Measurements from ENCODE around the gene RPL27A. TPM values are rescaled to one million over a fixed set of nuclear protein-coding genes. Genes with fewer than 3 reads are reported as not detected.
A peak's percentile ranks its signal among the peaks of the same experiment; 100 is the strongest.

RPL27A gene
- total RNA-seq, 4 donors from 2014 or later = 462 to 843 (median 770) TPM

GRCh38 chr11:8720868-8721608 lies 38.4 kb downstream of the RPL27A start:
- peaks cover 0 to 2% (median 0%) of the 10 kb centered on the region in 4 donors for H3K36me3 ChIP-seq
- no peaks in the 10 kb centered on the region for H3K9me3 ChIP-seq
- DNase-seq = peak; percentile 62
- peak overlapping the region; percentile 81 to 93 (median 90) for H3K27ac ChIP-seq
- 32% methylated on average over 4 of the region's 5 CpGs; no CpG with 5 or more reads in 1 of the 2 donors for WGBS, 2 donors (ENCODE audit: low coverage in 1 of 2)
- no peaks in the 10 kb centered on the region for H3K27me3 ChIP-seq
- intact Hi-C loops (cut with DNase I; ENCODE audit: low total_unique reads) = no loop called here
- in situ Hi-C loops (cut with MboI; ENCODE audit: low pct_ligation_motif_present in 1 of 4, low pct_unique_long_range_greater_than_20kb in 1 of 4, low sequenced_read_pairs in 3 of 4) = no loop called here
- H3K4me1 ChIP-seq = peaks cover 52 to 86% (median 65%) of the 10 kb centered on the region in 4 donors
- no peak overlapping the region for H3K4me3 ChIP-seq
- TF ChIP-seq POLR2A (IDR thresholded peaks at IDR 0.05) (no peak), EP300 (IDR thresholded peaks at IDR 0.05; ENCODE audit: low read depth) (peak; percentile 36), POLR2AphosphoS5 (IDR thresholded peaks at IDR 0.05) (peak in 2 of 3 donors; percentile 46 to 58)

- Histone ChIP-seq H3K4me1 (peaks cover 52 to 80% (median 63%) of the 10 kb centered on the region in 4 donors), H3K27me3 (no peaks in the 10 kb centered on the region), H3K9me3 (no peaks in the 10 kb centered on the region), H3K36me3 (no peaks in the 10 kb centered on the region), H3K4me3 (no peak overlapping the region), H3K27ac (peak overlapping the region; percentile 81 to 93 (median 90))
- intact Hi-C loops (cut with DNase I; ENCODE audit: low total_unique reads) = no loop called here
- WGBS, 2 donors (ENCODE audit: low coverage in 1 of 2) = 48% methylated on average over 13 of the region's 13 CpGs; no CpG with 5 or more reads in 1 of the 2 donors
- TF ChIP-seq EP300 (IDR thresholded peaks at IDR 0.05; ENCODE audit: low read depth) = no peak
- no peak for TF ChIP-seq CTCF (IDR thresholded peaks at IDR 0.05)
- no peak for TF ChIP-seq POLR2A (IDR thresholded peaks at IDR 0.05)
- no peak for TF ChIP-seq POLR2AphosphoS5 (IDR thresholded peaks at IDR 0.05)
- in situ Hi-C loops (cut with MboI; ENCODE audit: low pct_ligation_motif_present in 1 of 4, low pct_unique_long_range_greater_than_20kb in 1 of 4, low sequenced_read_pairs in 3 of 4) = no loop called here
- peak; percentile 17 for DNase-seq
These were observed 39.3 kb downstream of the RPL27A start for GRCh38 chr11:8721609-8722500.

DNA sequence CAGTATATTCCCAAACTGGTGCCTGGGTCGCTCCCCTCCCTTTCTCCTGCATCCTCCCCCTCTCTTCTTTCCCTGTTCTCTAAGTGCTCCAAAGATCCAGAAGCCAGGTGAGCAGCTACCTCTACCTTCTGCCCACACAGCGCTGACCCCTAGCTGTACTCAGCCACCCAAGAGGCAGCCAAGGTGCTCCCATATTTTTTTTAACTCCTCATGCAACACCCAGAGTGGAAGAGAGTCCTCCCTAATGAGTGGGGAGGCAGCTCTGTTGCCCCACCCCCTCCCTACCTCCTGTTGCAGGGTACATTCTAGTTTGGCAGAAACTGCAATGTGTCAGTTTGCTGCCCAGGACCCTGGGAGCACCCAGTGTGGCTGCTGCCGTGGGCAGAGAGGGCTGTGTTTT lies 40.2 kb downstream of the RPL27A start:
- in situ Hi-C loops (cut with MboI; ENCODE audit: low pct_ligation_motif_present in 1 of 4, low pct_unique_long_range_greater_than_20kb in 1 of 4, low sequenced_read_pairs in 3 of 4) (no loop called here), intact Hi-C loops (cut with DNase I; ENCODE audit: low total_unique reads) (no loop called here)
- Histone ChIP-seq H3K27ac (peak overlapping the region; percentile 81 to 93 (median 90)), H3K36me3 (no peaks in the 10 kb centered on the region), H3K4me3 (no peak overlapping the region), H3K27me3 (no peaks in the 10 kb centered on the region), H3K4me1 (peaks cover 48 to 80% (median 64%) of the 10 kb centered on the region in 4 donors), H3K9me3 (no peaks in the 10 kb centered on the region)
- WGBS, 2 donors (ENCODE audit: low coverage in 1 of 2) = 80% methylated on average over 3 of the region's 3 CpGs; no CpG with 5 or more reads in 1 of the 2 donors
- TF ChIP-seq CTCF (IDR thresholded peaks at IDR 0.05) (no peak), POLR2A (IDR thresholded peaks at IDR 0.05) (no peak), EP300 (IDR thresholded peaks at IDR 0.05; ENCODE audit: low read depth) (no peak), POLR2AphosphoS5 (IDR thresholded peaks at IDR 0.05) (no peak)
- no peak for DNase-seq

DNA sequence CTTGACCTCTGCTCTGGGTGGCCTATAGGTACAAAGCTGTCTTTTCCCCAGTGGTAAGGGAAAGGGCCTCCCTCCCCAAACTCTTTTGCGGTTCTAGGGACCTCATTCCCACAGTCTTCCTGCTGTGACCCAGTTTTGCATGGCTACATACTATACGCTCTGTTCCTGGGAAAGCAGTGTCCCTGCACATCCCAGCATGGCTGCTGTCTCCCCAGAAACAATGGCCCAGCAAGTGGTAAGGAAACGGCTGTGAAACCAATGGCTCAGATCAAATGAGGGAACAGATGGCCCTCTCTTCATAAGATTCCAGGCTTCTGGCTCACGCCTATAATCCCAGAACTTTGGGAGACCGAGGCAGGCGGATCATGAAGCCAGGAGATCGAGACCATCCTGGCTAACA lies 41.1 kb downstream of the RPL27A start:
- in situ Hi-C loops (cut with MboI; ENCODE audit: low pct_ligation_motif_present in 1 of 4, low pct_unique_long_range_greater_than_20kb in 1 of 4, low sequenced_read_pairs in 3 of 4) = no loop called here
- Histone ChIP-seq H3K4me1 (peaks cover 41 to 81% (median 59%) of the 10 kb centered on the region in 4 donors), H3K4me3 (no peak overlapping the region)

More for the DNA sequence above, 41.1 kb downstream of the RPL27A start:
- no peak for DNase-seq
- H3K9me3 ChIP-seq = no peaks in the 10 kb centered on the region
- intact Hi-C loops (cut with DNase I; ENCODE audit: low total_unique reads) = no loop called here
- no peaks in the 10 kb centered on the region for H3K27me3 ChIP-seq
- WGBS, 2 donors (ENCODE audit: low coverage in 1 of 2) = 92 to 100% methylated on average over 1 to 7 of the region's 7 CpGs
- H3K36me3 ChIP-seq = no peaks in the 10 kb centered on the region
- TF ChIP-seq EP300 (IDR thresholded peaks at IDR 0.05; ENCODE audit: low read depth) = no peak
- TF ChIP-seq POLR2A (IDR thresholded peaks at IDR 0.05) = no peak
- TF ChIP-seq POLR2AphosphoS5 (IDR thresholded peaks at IDR 0.05) = no peak
- no peak for TF ChIP-seq CTCF (IDR thresholded peaks at IDR 0.05)
- H3K27ac ChIP-seq = peak overlapping the region; percentile 81 to 93 (median 90)

All from transverse colon (tissue), 4 donors.